ENCODE data around the gene TLL1.

Gene TLL1

DNA sequence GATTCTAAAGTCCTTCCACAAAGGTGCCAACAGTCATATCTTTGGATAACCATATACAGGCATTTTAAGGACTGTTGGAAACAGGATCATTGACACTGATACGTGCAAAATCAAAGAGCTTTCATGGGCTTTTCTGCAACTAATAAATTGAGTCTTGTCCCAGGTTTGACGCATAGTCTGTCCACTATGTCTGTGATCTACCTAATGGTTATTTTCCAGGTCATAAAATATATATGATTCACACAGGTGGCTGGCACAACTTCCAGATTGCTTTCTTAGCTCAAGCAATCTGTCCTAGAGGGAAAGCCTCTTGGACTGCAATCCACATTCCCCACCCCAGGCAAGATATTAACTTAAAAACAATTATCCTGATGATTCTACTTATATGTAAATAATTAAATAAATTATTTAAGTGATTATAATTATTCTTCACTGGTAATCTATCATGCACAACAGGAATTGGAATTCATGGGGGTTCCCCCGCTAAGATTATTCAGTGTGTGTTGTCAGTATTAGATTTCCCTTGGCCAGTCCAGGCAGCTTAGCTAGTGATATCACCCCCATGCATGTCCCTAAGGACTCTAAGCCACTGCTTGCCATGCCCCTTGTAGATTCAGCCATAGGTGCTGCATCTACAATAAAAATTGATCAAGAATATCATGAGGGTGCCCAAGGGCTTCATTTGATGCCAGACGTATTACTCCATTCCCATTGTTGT lies 97.8 kb downstream of the TLL1 start:
- DNase-seq (ENCODE audit: extremely low read depth in 1 of 2, low read depth in 1 of 2) = no peak

DNA sequence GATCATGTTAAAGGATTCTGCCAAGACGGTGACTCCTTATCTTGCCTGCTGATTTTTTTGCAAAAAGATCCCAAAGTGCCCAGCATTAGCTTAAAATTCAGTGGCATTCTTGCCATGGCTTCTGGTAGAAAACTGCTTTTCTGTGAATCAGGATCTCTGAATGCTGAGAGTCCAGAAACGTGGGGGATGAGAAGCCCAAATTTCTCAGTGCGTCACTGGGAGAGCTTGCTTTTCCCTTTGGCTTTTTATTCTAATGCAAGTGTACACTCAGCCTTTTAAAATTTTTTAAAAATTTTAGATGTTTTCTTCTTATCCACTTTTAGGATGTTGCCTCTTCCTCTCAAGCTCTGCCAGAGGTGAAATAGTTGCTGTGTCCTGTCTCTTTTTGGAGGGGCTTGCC lies 98.4 kb downstream of the TLL1 start:
- DNase-seq (ENCODE audit: extremely low read depth in 1 of 2, low read depth in 1 of 2) = no peak

DNA sequence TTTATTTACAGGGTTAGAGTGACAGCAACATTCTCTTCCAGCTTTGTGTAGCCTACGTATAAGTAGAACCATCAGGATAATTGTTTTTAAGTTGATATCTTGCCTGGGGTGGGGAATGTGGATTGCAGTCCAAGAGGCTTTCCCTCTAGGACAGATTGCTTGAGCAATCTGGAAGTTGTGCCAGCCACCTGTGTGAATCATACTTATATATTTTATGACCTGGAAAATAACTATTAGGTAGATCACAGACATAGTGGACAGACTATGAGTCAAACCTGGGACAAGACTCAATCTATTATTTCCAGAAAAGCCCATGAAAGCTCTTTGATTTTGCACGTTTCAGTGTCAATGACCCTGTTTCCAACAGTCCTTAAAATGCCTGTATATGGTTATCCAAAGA lies 98.9 kb downstream of the TLL1 start:
- DNase-seq (ENCODE audit: extremely low read depth in 1 of 2, low read depth in 1 of 2) = no peak

DNA sequence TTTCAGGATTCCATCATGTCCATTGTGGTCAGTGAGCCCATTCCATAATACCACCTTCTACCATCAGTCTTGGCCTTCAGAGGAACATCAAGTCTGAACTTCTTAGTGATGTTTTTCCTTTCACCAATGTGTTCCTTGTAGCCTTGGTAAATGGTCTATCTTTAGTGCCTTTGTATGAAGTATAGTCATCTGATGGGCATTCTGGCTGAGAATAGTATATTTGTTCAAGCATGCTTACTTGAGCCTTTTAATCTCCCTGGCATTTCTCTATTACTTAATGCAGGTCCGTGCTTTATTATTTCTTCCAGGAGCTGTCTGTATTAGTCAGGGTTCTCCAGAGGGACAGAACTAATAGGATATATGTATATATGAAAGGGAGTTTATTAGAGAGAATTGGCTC lies 99.7 kb downstream of the TLL1 start:
- no peak for DNase-seq (ENCODE audit: extremely low read depth in 1 of 2, low read depth in 1 of 2)

DNA sequence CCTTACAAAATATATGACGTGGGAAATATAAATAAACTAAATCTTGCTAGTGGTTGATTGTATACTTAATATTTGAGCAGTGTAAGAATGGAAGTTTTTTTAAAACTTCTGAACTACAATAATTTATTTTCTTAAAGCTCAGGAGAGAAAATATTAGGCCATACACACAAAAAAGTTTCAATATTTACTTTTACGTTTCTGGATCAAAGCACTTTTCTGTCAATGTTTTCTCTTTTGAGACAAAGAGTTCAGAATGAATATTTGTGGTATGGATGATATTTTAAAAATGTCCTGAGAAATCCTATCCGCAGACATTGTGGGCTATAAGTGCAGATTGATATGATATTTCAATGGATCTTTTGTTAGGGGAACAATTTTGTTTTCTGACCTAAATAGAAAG lies 109.9 kb downstream of the TLL1 start:
- DNase-seq (ENCODE audit: extremely low read depth in 1 of 2, low read depth in 1 of 2) = no peak

DNA sequence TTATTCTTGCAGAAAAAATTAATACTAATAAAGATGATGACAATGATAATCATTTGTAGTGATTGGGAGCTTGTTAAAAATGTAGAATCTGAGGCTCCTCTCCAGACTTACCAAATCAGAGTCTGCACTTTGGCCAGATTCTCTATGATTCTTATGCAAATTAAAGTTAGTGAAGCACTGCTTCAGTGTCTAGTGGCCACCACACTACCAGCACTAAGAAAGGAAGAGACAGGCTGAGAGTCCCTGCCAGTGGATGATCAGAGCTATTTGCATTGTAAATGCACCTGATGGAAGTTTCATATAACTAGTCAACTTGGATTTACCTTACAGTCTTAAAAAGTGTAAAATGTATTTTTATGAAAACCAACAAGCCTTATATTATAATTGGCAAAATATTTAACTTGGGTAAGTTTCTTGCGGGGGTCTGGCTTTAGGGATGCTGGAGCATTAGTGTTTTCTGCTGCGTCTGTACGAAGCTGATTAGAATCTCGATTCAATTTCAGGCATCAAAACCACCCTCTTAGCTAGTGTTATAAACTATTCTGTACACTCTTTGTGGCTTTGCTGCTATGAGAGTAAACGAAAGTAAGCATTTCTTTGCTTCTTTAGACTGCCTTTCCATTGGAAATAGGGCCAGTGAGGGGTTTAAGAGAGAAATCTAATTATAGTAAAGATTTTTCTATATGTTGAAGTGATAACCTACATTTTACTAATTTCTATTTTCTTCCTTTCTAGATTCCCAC lies 114.1 kb downstream of the TLL1 start:
- DNase-seq (ENCODE audit: extremely low read depth in 1 of 2, low read depth in 1 of 2) = no peak

DNA sequence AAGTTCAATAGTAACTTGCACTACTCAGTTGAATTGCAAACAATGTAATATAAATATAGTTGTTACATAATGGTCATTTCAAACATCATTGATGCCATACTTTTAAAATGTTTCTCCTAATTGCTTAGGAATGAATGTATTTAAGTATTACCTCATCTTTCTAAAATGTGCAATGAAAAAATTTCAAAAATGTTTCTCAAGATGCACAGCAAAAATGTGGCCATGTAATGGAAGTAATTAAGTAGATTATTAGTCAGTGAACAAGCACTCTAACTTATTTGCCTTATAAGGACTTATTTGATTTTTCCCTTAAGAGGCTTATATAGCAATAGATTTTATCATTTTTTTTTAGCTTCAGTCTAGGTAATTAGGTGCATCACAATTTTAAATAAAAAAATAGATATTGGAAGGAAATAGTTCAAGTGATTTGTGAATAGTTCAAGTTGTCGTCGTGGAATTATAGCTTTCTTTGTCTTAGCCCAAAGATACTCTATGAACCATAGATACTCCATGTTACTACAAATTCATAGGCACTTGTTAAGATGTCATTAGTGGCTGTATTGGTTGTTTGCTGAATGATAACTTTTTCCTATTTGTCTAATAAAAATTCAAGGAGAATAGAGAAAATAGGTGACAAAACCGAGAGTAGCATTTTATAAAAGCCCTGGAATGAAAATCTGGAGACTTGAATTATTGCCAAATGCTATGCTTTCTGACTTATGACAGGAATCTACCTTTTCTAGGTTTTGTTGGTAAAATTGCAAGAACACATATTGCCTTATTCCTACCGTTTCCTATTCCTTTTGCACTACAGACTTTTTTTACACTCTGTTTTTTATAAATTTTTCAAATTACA lies 118.5 kb downstream of the TLL1 start:
- no peak for DNase-seq (ENCODE audit: extremely low read depth in 1 of 2, low read depth in 1 of 2)

DNA sequence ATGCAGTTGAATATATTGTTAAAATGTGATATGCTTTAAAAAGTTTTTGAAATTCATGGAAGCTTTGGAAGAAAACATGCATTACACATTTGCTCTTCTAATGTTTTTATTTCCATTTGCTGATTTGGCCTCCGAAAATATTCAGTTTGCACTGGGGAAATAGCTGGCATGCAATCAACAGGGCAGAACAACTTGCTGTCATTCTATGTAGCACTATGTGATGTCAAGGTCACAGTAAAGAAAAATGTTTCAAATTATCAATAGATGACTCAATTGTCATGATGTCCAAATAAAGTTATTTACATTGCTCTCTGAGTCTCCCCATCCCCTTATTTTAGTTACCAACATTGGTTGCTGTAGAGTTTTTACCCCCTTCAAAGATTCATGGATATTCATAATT lies 119.2 kb downstream of the TLL1 start:
- no peak for DNase-seq (ENCODE audit: extremely low read depth in 1 of 2, low read depth in 1 of 2)

DNA sequence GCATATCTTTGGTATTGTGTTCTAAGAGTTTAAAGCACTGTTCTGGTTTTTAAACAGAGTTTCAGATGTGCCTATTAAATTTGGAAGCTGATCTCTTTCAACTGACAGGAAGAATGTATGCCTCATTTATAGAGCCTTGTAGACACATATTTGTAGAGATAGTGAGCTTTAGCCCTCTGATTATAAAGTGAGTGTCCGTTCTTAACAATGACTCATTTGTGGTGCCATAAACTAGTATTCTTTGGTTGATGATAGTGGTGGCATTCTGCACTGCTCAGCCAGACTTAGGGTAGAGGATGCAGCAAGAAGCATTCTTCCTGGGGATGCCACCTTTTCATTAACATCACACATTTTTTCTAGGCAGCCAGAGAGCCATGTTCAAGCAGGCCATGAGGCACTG lies 121.7 kb downstream of the TLL1 start:
- DNase-seq (ENCODE audit: extremely low read depth in 1 of 2, low read depth in 1 of 2) = no peak

DNA sequence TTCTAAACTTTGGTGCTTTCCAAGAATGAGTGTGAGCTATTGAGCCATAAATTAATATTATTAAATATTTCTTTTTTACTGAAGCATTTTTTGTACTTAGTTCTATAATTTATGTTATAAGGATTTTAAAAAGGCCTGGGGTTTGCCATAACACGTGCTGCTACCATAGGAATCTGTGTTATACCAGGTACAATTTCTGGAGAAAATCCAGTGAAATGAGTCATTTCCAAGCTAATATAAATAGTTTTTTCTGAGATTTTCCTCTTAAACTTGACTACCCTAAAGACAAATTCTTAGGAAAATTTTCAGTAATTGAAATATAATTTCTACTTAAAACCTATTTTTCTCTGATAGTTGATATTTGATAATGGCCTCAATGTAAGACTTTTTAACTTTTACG lies 130.8 kb downstream of the TLL1 start:
- DNase-seq (ENCODE audit: extremely low read depth in 1 of 2, low read depth in 1 of 2) = no peak

DNA sequence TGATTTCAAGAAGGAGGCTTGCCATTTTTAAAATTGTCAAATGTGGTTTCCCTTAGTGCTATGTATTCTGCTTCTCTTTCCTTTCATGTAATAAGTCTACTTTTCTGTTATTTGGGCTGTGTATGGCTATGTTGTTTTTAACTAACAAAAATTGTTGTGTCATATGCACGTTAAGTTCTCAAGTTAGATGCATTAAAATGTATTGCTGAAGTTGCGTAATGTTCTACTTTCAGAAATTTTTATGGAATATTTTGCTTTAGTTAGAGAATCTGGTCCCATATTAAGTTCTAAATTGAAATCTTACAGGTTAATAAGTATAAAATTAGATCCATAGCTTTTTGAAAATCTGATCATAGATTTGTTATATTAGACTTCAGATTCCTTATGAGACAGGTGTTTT lies 133.2 kb downstream of the TLL1 start:
- no peak for DNase-seq (ENCODE audit: extremely low read depth in 1 of 2, low read depth in 1 of 2)

DNA sequence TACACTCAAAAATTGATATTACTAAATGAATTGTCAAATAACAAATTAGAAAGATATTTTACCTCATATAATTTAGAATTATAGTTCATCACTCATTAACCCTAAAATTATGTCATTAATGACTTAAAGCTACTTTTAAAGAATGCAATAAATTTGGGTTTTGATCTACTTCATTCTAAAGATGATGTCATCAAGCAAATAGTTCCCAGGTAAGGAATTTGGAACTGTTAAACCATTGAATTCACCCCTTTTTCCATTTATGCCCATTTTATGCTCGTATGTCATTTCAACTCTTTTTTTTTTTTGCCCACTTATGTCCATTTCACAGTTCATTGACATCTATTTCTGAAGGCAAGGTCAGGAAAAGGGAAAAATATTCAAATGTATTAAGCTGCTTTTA lies 135.5 kb downstream of the TLL1 start:
- no peak for DNase-seq (ENCODE audit: extremely low read depth in 1 of 2, low read depth in 1 of 2)

DNA sequence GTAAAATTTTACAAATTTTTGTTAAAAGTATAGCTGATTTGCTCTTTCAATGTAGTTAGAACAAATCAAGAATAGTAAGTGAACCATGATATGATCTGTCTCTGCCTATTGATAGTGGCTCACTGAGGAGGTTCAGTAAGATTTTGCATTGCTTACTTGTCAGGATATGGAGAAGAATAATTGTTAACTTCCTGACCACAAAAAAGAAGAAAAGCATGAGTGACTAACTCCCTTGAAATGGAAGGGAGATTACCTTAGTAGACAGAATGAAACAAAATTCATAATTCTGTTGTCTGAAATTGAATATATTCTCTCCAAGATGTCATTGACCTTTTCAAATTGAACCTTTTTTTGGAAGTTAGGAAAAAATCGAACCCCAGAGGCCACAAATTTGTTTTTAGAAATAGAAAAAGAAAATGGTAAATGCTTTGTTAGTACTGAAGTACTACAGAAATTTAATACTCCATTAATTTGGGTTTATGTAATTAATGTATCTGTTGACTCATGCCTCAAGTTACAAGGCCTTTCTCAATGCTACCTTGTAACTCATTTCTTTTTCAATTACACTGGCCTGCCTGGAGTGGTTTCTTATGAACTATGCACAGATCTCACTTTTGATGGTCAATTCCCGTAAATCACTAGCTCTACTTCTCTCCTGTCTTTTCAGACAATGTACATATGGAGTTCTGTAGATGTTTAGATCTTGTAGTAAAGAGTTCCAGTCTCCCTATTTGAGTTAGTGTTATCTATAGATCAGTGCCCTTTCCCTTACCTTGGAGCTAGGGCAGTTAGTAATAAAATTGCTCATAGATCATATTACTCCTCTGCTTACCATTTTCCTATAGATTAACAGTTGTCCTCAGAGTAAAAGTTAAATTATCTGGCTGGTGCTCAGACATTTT lies 139.3 kb downstream of the TLL1 start:
- DNase-seq (ENCODE audit: extremely low read depth in 1 of 2, low read depth in 1 of 2) = no peak

DNA sequence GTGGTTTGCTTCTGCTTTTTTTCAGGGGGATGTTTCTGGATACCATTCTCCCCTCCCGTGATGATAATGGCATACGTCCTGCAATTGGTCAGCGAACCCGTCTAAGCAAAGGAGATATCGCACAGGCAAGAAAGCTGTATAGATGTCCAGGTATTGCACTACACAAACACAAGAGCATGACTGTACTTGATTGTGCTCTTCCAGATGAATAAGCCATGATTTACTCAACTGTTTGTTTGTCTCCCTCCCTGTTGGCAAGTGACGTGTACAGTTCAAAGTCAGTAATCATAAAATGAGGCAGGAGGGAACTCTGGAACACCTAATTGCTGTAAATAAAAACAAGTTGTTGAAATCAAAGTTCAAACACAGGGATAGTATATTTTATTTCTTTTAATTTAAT lies 141.4 kb downstream of the TLL1 start:
- no peak for DNase-seq (ENCODE audit: extremely low read depth in 1 of 2, low read depth in 1 of 2)

DNA sequence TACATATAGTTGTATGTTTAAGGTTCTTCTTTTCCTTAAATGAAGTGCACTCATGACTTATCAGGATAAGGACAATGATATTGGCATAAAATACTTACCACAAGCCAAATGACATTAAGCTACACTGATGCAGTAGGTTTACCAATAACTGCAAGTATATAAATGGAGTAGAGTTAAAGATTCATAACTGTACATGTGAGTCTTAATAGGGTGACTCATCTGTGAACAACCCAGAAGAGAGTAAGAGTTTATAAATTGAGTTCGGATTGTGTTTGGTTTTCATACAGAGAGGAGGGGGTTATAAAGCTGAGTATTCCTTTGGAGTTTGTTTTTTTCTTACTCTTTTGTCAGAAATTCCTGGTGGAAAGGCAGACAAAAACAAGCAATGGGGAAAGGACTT lies 144.8 kb downstream of the TLL1 start:
- no peak for DNase-seq (ENCODE audit: extremely low read depth in 1 of 2, low read depth in 1 of 2)

DNA sequence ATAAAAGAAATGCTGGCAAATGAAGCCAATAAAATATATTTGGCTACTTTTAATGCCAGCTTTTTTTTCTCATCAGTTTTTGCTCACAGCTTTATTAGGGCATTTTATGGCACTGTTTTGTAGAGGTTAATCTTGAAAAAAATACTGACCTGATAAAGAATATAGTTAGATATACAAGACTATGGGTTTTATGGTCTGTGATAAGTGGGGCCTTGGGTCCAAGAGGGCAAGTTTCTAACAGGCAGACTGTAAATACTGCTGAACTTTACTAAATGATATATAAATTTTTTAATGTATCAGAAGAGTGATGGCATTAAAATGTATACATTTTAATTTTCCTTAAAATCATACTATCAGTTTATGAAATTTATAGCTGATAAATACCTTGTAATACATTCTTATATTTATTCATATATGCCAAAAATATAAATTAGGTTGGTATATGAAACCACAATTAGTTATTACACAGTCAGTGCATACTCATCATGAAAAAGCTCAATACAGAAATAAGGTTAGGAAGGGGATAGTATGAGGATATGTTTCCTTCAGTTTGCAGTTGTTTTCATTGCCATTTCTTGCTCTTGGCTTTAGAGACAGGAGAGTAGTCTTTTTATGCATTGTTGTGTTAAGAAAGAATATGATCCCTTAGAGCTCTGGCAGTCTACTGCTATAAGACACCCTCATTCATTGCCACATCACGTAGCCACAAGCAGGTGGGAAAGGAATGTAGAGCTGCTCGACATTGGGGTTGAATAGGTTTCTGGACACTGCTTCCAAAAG lies 146.6 kb downstream of the TLL1 start:
- no peak for DNase-seq (ENCODE audit: extremely low read depth in 1 of 2, low read depth in 1 of 2)

DNA sequence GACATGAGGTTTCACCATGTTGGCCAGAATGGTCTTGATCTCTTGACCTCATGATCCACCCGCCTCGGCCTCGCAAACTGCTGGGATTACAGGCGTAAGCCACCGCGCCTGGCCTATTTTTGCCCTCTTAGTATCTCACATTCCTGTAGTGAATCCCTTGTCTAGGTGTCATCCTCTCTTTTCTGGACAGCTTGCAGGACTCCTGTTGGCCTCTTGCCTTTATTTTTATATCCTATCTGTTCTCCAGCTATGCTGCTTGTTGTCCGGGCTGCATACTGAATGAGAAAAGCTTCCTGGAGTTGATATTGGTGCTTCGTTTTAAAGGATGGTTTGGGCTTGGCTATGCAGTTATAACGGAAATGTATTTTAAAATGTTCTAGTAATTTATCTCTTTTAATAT lies 148.6 kb downstream of the TLL1 start:
- DNase-seq (ENCODE audit: extremely low read depth in 1 of 2, low read depth in 1 of 2) = no peak

DNA sequence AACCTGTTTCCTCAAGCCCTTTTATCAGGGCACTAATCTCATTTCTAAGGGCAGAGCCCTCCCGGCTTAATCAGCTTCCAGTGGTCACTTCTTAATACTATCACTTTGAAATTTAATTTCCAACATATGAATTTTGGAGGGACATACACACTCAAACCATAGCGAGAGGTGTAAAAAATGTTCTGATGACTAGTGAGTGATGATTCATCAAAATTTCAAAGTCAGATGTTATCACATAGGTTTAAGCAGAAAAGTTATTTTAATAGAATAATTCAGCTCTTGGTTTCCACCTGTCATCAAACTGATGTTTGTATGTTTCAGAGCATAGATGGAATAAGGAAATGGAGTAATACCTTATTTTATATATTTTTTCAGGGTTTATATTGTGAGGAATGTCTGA lies 161.9 kb downstream of the TLL1 start:
- no peak for DNase-seq (ENCODE audit: extremely low read depth in 1 of 2, low read depth in 1 of 2)

DNA sequence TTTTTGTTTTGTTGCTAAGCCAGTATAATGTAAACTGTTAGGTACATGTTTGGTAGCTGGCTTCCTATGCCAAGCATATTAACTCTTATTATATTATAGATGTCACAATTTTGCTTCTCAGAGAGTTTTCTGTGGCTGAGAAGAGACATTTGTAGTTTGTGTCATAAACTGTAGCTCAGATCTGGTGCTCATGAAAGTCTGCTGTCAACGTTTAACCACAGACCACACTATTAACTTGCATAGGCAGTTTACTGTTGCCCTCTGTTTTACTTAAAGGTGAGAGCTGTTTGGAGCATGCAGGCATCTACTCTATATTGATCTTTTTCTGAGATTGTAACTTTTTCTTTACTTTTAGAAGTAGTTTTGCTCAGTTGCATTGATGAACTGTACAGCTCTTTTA lies 166.8 kb downstream of the TLL1 start:
- DNase-seq (ENCODE audit: extremely low read depth in 1 of 2, low read depth in 1 of 2) = no peak

DNA sequence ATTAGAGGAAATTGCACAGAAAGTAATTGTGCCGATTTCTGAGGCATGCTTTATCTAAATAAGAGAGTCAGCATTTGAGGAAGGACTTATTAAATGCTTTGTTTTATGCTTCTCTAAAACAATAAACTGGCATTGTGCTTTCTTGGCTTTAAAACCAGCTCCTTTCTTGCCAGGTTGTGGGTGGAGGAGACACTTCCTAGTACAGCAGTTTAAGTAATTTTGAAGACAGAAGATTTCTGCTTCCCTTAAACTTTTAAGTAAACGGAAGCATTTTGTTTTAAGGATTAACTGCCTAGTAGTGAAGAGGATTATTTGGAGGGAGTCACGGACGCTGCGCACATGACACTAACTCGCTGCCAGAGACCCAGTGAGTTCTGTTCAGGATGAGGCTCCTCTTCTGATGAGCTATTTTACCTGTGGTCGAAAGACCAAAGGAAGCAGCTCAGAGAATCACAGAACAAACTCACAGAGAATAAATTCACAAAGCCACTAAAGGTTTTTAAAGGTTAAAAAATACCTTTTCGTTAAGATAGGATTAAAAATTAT lies 169.5 kb downstream of the TLL1 start:
- DNase-seq (ENCODE audit: extremely low read depth in 1 of 2, low read depth in 1 of 2) = no peak

Measured in stimulated activated CD8-positive, alpha-beta memory T cell treated with anti-CD3 and anti-CD28 coated beads, Interleukin-7, amount 100 ng/mL, for 48 hours (primary cell).